ENCODE results near the gene TRHDE.

GRCh38 chr12:72618764-72619163, 346.6 kb downstream of the TRHDE start:
- no peak for TF ChIP-seq CTCF (IDR thresholded peaks at IDR 0.05)
- TF ChIP-seq POLR2A (IDR thresholded peaks at IDR 0.05): no peak
